Measurements from ENCODE around the gene EMILIN3.

DNA sequence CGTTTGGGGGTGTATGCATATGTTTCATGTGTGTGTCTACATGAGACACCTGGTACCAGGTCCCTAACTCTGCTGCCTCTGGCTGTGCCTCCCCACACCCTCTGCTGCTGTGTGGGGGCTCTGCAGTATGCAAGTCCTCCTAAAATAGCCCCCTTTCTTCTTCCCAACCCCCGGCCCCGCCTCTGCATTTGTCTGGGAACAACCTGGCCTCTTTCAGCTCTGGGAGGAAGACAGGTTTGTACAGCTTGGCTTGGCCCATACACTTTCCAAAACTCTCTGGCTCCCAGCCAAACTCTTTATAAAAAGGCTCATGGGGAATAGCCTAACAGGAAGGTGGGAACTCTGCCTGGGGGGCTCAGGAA lies 27.1 kb upstream of the EMILIN3 start:
- TF ChIP-seq POLR2A (IDR thresholded peaks at IDR 0.05; ENCODE audit: low read length): no peak
- TF ChIP-seq GATA1 (IDR thresholded peaks at IDR 0.05; ENCODE audit: low read depth, low read length): no peak

All from erythroblast (primary cell).